ENCODE data around the gene PTCH2. TPM values are rescaled to one million over a fixed set of nuclear protein-coding genes. Genes with fewer than 3 reads are reported as not detected.
"Not testable (repeated sequence)": the region's sequence is repeated elsewhere in the genome, so short reads cannot be mapped to it uniquely, and the experiment has no call there.

The PTCH2 gene
- total and polyA plus RNA-seq, 2 experiments from 2014 or later: 0.66 to 0.97 TPM

DNA sequence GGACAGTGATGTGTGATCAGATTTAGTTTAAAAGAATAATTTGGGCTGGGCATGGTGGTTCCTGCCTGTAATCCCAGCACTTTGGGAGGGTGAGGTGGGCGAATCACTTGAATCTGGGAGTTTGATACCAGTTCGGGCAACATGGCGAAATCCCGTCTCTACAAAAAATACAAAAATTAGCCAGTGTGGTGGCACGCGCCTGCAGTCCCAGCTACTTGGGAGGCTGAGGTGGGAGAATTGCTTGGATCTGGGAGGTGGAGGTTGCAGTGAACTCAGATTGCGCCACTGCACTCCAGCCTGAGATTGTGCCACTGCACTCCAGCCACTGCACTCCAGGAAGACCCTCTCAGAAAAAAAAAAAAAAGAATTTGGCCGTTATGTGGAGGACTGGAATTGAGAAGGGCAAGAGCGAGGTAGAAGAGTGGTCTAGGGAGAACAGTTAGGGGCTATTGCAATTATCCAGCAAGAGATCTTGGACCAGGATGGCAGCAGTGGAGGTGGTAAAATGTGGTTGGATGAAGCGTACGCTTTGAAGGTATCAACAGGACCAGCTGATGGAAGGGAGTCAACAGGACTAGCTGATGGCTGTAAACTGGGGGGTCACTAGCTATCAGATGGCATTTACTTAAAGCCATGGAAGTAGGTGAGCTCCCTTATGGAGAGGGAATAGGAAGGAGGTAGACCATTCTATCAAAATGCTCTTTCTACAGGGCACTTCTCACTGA is 25.1 kb downstream of the PTCH2 start:
- Histone ChIP-seq H3K4me1 (ENCODE audit: low read depth) (no peaks in the 10 kb centered on the region), H3K27ac (no peak overlapping the region), H3K36me3 (no peaks in the 10 kb centered on the region), H3K9me3 (ENCODE audit: low read depth) (no peaks in the 10 kb centered on the region), H3K4me3 (no peak overlapping the region), H3K27me3 (no peaks in the 10 kb centered on the region)
- TF ChIP-seq, protein P1, sequence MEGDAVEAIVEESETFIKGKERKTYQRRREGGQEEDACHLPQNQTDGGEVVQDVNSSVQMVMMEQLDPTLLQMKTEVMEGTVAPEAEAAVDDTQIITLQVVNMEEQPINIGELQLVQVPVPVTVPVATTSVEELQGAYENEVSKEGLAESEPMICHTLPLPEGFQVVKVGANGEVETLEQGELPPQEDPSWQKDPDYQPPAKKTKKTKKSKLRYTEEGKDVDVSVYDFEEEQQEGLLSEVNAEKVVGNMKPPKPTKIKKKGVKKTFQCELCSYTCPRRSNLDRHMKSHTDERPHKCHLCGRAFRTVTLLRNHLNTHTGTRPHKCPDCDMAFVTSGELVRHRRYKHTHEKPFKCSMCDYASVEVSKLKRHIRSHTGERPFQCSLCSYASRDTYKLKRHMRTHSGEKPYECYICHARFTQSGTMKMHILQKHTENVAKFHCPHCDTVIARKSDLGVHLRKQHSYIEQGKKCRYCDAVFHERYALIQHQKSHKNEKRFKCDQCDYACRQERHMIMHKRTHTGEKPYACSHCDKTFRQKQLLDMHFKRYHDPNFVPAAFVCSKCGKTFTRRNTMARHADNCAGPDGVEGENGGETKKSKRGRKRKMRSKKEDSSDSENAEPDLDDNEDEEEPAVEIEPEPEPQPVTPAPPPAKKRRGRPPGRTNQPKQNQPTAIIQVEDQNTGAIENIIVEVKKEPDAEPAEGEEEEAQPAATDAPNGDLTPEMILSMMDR (IDR thresholded peaks at IDR 0.05; ENCODE audit: low read depth, low read length): no peak
- DNase-seq (ENCODE audit: low read depth in 1 of 2, low spot score in 1 of 2): no peak

DNA sequence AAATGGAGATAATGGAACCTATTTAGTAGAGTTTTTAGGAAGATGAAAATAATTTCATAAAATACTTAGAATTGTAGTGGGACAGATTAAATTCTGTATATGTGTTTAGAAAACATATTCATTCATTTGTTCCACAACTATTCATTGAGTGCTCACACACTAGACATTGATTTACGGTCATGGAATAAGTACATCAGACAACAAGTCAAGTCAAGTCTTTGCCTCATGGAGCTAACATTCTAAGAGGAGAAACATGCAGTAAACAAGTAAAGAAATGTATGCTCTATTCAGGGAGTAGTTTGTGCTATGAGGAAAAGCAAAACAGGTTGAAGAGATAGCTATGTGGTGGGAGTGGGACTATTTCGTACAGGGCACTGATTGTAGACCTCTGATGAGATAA is 25.7 kb downstream of the PTCH2 start:
- H3K9me3 ChIP-seq (ENCODE audit: low read depth): no peaks in the 10 kb centered on the region
- H3K27me3 ChIP-seq: no peaks in the 10 kb centered on the region
- no peak overlapping the region for H3K4me3 ChIP-seq
- H3K4me1 ChIP-seq (ENCODE audit: low read depth): peaks cover 2% of the 10 kb centered on the region
- no peak overlapping the region for H3K27ac ChIP-seq
- TF ChIP-seq, protein P1 (IDR thresholded peaks at IDR 0.05; ENCODE audit: low read depth, low read length): no peak
- H3K36me3 ChIP-seq: no peaks in the 10 kb centered on the region
- DNase-seq (ENCODE audit: low read depth in 1 of 2, low spot score in 1 of 2): no peak

DNA sequence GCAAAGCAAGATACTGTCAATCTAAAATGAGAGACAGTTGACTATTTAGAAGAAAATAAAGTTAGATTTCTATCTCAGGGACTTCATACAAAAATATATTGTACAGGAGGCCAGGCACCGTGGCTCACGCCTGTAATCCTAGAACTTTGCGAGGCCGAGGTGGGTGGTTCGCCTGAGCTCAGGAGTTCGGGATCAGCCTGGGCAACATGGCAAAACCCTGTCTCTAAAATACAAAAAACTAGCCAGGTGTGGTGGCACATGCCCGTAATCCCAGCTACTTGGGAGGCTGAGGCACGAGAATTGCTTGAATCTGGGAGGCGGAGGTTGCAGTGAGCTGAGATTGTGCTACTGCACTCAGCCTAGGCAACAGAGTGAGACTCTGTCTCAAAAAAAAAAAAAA is 27.1 kb downstream of the PTCH2 start:
- not testable (repeated sequence) for H3K27ac ChIP-seq; H3K4me1 ChIP-seq (ENCODE audit: low read depth); H3K27me3 ChIP-seq; DNase-seq (ENCODE audit: low read depth in 1 of 2, low spot score in 1 of 2); H3K9me3 ChIP-seq (ENCODE audit: low read depth); H3K36me3 ChIP-seq; H3K4me3 ChIP-seq

DNA sequence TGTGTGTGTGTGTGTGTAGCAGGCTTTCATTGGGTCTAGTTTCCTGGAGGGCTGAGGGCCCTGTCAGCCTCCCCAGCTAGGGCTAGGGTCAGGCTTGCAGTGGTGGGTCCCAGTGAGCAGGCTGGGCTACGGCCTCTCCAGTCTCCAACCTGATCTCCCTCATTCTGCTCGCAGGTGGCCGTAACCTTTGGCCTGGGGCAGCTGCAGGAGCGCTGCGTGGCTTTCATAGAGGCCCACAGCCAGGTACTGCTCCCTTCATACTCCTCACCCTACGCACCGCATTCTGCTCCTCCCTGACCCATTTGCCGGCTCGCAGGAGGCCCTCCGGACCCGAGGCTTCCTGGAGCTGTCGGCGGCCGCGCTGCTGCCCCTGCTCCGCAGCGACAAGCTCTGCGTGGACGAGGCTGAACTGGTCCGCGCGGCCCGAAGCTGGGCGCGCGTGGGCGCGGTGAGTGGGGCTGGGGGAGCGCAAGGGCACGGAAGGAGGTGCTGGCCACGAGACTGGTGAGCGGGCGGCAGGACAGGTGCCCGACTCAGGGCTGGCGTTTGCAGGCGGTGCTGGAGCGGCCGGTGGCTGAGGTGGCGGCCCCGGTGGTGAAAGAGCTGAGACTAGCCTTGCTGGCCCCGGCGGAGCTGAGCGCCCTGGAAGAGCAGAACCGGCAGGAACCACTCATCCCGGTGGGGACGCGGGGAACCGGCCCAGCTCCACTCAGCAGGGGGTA is 30.1 kb downstream of the PTCH2 start:
- TF ChIP-seq, protein P1 (IDR thresholded peaks at IDR 0.05; ENCODE audit: low read depth, low read length): no peak
- Histone ChIP-seq H3K4me1 (ENCODE audit: low read depth) (peaks cover 22% of the 10 kb centered on the region), H3K27ac (no peak overlapping the region), H3K9me3 (ENCODE audit: low read depth) (no peaks in the 10 kb centered on the region), H3K4me3 (peak overlapping the region; percentile 16), H3K36me3 (no peaks in the 10 kb centered on the region), H3K27me3 (no peaks in the 10 kb centered on the region)
- DNase-seq (ENCODE audit: low read depth in 1 of 2, low spot score in 1 of 2): no peak

DNA sequence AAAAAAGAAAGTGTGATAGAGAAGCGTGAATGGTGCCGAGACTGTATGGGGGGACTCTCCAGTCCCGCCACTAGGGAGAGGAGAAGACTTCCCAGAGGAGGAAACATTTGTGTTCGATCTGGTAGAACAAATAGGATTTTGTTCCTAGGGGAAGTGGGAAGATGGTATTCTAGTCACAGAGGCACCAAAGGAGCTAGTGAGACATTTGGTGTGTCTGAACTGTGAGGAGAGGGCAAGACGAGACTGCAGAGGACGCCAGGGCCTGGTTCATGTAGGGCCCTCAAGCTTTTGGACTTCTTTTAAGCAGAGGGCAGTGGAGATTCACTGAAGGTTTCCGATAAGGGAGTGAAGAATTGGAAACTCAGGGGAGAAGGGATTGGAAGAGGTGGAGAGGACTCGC is 31.8 kb downstream of the PTCH2 start:
- Histone ChIP-seq H3K27me3 (no peaks in the 10 kb centered on the region), H3K27ac (peak overlapping the region; percentile 53), H3K9me3 (ENCODE audit: low read depth) (no peaks in the 10 kb centered on the region), H3K4me1 (ENCODE audit: low read depth) (peaks cover 32% of the 10 kb centered on the region), H3K36me3 (no peaks in the 10 kb centered on the region), H3K4me3 (no peak overlapping the region)
- DNase-seq (ENCODE audit: low read depth in 1 of 2, low spot score in 1 of 2): no peak
- TF ChIP-seq, protein P1 (IDR thresholded peaks at IDR 0.05; ENCODE audit: low read depth, low read length): no peak

DNA sequence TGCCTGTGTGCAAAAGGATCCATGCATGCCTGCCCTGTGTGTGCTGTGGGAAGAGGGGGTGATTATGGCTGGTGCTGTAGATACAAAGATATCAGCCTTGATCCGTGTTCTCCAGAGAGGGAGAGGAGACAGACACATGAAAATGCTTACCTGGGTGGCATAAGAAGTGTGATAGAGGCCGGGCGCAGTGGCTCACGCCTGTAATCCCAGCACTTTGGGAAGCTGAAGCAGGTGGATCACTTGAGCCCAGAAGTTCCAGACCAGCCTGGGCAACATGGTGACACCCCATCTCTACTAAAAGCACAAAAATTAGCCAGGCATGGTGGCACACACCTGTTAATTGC is 32.3 kb downstream of the PTCH2 start:
- not testable (repeated sequence) for H3K27me3 ChIP-seq; H3K36me3 ChIP-seq; DNase-seq (ENCODE audit: low read depth in 1 of 2, low spot score in 1 of 2); H3K4me3 ChIP-seq; H3K9me3 ChIP-seq (ENCODE audit: low read depth); H3K27ac ChIP-seq
- peaks cover 32% of the 10 kb centered on the region for H3K4me1 ChIP-seq (ENCODE audit: low read depth)

Data from cardiac muscle cell (in vitro differentiated cells and primary cell).